ENCODE results near the gene LTBP1.

- no peak for TF ChIP-seq EZH2 (IDR thresholded peaks at IDR 0.05; ENCODE audit: insufficient read depth, poor library complexity, severe bottlenecking)
- no peak for TF ChIP-seq EZH2phosphoT487 (IDR thresholded peaks at IDR 0.05; ENCODE audit: insufficient read depth, low read depth)
Observed at GRCh38 chr2:32926708-32927084, 20.1 kb upstream of the LTBP1 start.
